ENCODE results near the gene MEN1.
"Not testable (repeated sequence)": the region's sequence is repeated elsewhere in the genome, so short reads cannot be mapped to it uniquely, and the experiment has no call there.

MEN1 gene

GRCh38 chr11:64831411-64831891 is 21.1 kb upstream of the MEN1 start:
- DNase-seq, result no peak

GRCh38 chr11:64829536-64830251 is 19.3 kb upstream of the MEN1 start:
- no peak for DNase-seq

- DNase-seq, result no peak
Observed at GRCh38 chr11:64827451-64827839, 17.1 kb upstream of the MEN1 start.

- DNase-seq, result no peak
Observed at GRCh38 chr11:64826578-64827450, 16.5 kb upstream of the MEN1 start.

- no peak for DNase-seq
Observed at GRCh38 chr11:64826062-64826461, 15.7 kb upstream of the MEN1 start.

GRCh38 chr11:64823568-64824119 is 13.3 kb upstream of the MEN1 start:
- no peak for DNase-seq

- DNase-seq, result no peak
Observed at GRCh38 chr11:64817476-64817875, 7.1 kb upstream of the MEN1 start.

GRCh38 chr11:64815433-64815832 is 5.1 kb upstream of the MEN1 start:
- not testable (repeated sequence) for DNase-seq

GRCh38 chr11:64814712-64815187 is 4.4 kb upstream of the MEN1 start:
- DNase-seq, result no peak

- DNase-seq, result no peak
Observed at GRCh38 chr11:64813826-64814225, 3.5 kb upstream of the MEN1 start.

- DNase-seq, result peak; percentile 91
Observed at GRCh38 chr11:64810891-64811272, 531 bp upstream of the MEN1 start.

- DNase-seq, result no peak
Observed at GRCh38 chr11:64809781-64810241, 540 bp downstream of the MEN1 start.

- DNase-seq, result no peak
Observed at GRCh38 chr11:64805481-64805880, 4.9 kb downstream of the MEN1 start.

- DNase-seq, result no peak
Observed at GRCh38 chr11:64804346-64805210, 5.8 kb downstream of the MEN1 start.

- no peak for DNase-seq
Observed at GRCh38 chr11:64803846-64804345, 6.5 kb downstream of the MEN1 start.

- peak; percentile 75 for DNase-seq
Observed at GRCh38 chr11:64803158-64803845, 7.0 kb downstream of the MEN1 start, which contains the start of gene MAP4K2. MAP4K2 (minus strand) TSS chr11:64803214; CDS start chr11:64803149, 65 bp downstream.

GRCh38 chr11:64802370-64803157 is 7.8 kb downstream of the MEN1 start:
- DNase-seq, result no peak

GRCh38 chr11:64801561-64802369 is 8.6 kb downstream of the MEN1 start:
- DNase-seq, result no peak

GRCh38 chr11:64801158-64801464 is 9.2 kb downstream of the MEN1 start:
- no peak for DNase-seq
